ENCODE data around the gene LRRC52. TPM values are rescaled to one million over a fixed set of nuclear protein-coding genes. Genes with fewer than 3 reads are reported as not detected.

The LRRC52 gene
- total and polyA plus RNA-seq, 9 of the 15 experiments (the other 6 are each of a cell fraction or from before 2014, with no cell fraction given), result not detected

- peak; percentile 71 for ATAC-seq
- peak; percentile 92 for FAIRE-seq
- ChIA-PET POLR2A (no interaction called here), CTCF (ENCODE audit: low intra/inter-chr PET ratio) (interaction anchor here (0.8 to 2.1 kb wide), 12 partner anchors 125 to 479 kb away, joined by 3 to 27 read pairs (median 4); no protein-coding TSS in a partner anchor)
- Histone ChIP-seq H3K9me1 (ENCODE audit: control insufficient read depth, insufficient read depth, low read length) (no peaks in the 10 kb centered on the region), H3K4me2 (ENCODE audit: insufficient read depth, low read length) (no peak overlapping the region), H3K36me3 (ENCODE audit: control insufficient read depth, insufficient read depth, low read length) (no peaks in the 10 kb centered on the region), H3K9me3 (replicated peaks; ENCODE audit: control insufficient read depth, insufficient read depth, low read depth, low read length) (no peaks in the 10 kb centered on the region), H2AFZ (ENCODE audit: low read depth, low read length) (no peak overlapping the region), H4K20me1 (replicated peaks; ENCODE audit: control insufficient read depth, insufficient read depth, low read length) (no peaks in the 10 kb centered on the region), H3K27me3 (ENCODE audit: control insufficient read depth in 2 of 2, insufficient read depth in 2 of 2, low read length in 2 of 2) (peaks cover 4 to 5% of the 10 kb centered on the region in 2 experiments; a peak in 2 of 5 replicates), H3K4me1 (replicated peaks in 1 of 2; ENCODE audit: control insufficient read depth in 2 of 2, insufficient read depth in 2 of 2, low read length in 2 of 2) (peaks cover 3% of the 10 kb centered on the region in 2 experiments; a peak in 4 of 5 replicates), H3K79me2 (ENCODE audit: control insufficient read depth, insufficient read depth, low read length) (no peaks in the 10 kb centered on the region), H3K27ac (ENCODE audit: extremely low read depth, low read depth, low read length) (no peak overlapping the region), H3K4me3 (no peak overlapping the region), H3K9ac (ENCODE audit: insufficient read depth in 1 of 2, low read depth in 2 of 2, low read length in 2 of 2) (no peak overlapping the region)
- in situ Hi-C loops (cut with MboI) (loop anchor here (25.0 kb wide), 1 partner anchor 456 kb away; no protein-coding TSS in a partner anchor), intact Hi-C loops (cut with micrococcal nuclease) (loop anchor here (1.0 to 5.0 kb wide), 6 partner anchors 189 to 466 kb away; no protein-coding TSS in a partner anchor)
- under 1% methylated on average over 10 of the region's 10 CpGs for WGBS (ENCODE audit: insufficient coverage, low coverage, missing lambda C conversion rate)
- peak; percentile 71 to 84 (median 80) for DNase-seq (ENCODE audit: extremely low read depth in 1 of 4, low spot score in 3 of 4)
- no TSS peak for BruUV-seq (replicated peaks)
- TF ChIP-seq CREB1 (IDR thresholded peaks at IDR 0.05) (no peak), CREB1 (CRISPR knock-in tag; IDR thresholded peaks at IDR 0.05) (no peak), TBL1XR1 (IDR thresholded peaks at IDR 0.05; ENCODE audit: low read length in 2 of 2) (no peak), RAD21 (CRISPR knock-in tag; conservative IDR thresholded peaks at IDR 0.05 in 1 of 2, IDR thresholded peaks at IDR 0.05 in 1 of 2) (peak; percentile 93 to 94), KLF16 (IDR thresholded peaks at IDR 0.05) (peak; percentile 39; the same call in 1 of the 2 replicates), KAT8 (IDR thresholded peaks at IDR 0.05; ENCODE audit: low read depth) (no peak), CTCF (IDR thresholded peaks at IDR 0.05 in 2 of 3, conservative IDR thresholded peaks at IDR 0.05 in 1 of 3; ENCODE audit: insufficient read depth in 2 of 3, low read depth in 1 of 3, low read length in 3 of 3) (peak; percentile 83 to 98 (median 90)), SMC3 (conservative IDR thresholded peaks at IDR 0.05; ENCODE audit: insufficient read depth, low read depth, low read length) (peak; percentile 87), ARID2 (IDR thresholded peaks at IDR 0.05) (0 out of 2 replicates have a peak, but pooled peaks have one; percentile 60), ZNF23 (CRISPR knock-in tag; IDR thresholded peaks at IDR 0.05) (no peak), DEAF1 (CRISPR knock-in tag; IDR thresholded peaks at IDR 0.05) (peak; percentile 91), TEAD4 (IDR thresholded peaks at IDR 0.05; ENCODE audit: low read length) (0 out of 2 replicates have a peak, but pooled peaks have one; percentile 16), TEAD4 (CRISPR knock-in tag; IDR thresholded peaks at IDR 0.05; ENCODE audit: borderline replicate concordance) (no peak), ZNF24 (IDR thresholded peaks at IDR 0.05) (no peak)
These were observed 49.4 kb downstream of the LRRC52 start for GRCh38 chr1:165592945-165593823.
